Mesendoderm (in vitro differentiated cells): ENCODE results near the gene C19orf73.

Source experiments
- DNase-seq: peaks from one replicate; pipeline ENCODE4 v3.0.0; 2013
- H2AK5ac ChIP-seq: 2 replicates; pipeline ENCODE4 v1.6.1; 2013; ENCODE audit warnings: low read length, inconsistent platforms
- H2BK120ac ChIP-seq: 2 replicates; pipeline ENCODE4 v1.6.1; 2013; ENCODE audit warnings: low read depth, mild to moderate bottlenecking, low read length, moderate library complexity, mixed read lengths
- H2BK15ac ChIP-seq: replicated peaks from 2 replicates; pipeline ENCODE4 v1.6.1; 2013; ENCODE audit warnings: low read depth, mild to moderate bottlenecking, moderate library complexity
- H2BK5ac ChIP-seq: 2 replicates; pipeline ENCODE4 v1.6.1; 2013; ENCODE audit warnings: low read length, inconsistent platforms
- H3K18ac ChIP-seq: 2 replicates; pipeline ENCODE4 v1.6.1; 2013; ENCODE audit warnings: mild to moderate bottlenecking, low read length, mixed read lengths
- H3K23ac ChIP-seq: one replicate; pipeline ENCODE4 v1.6.1; 2013; ENCODE audit warnings: low read length
- H3K27ac ChIP-seq: 2 replicates; pipeline ENCODE4 v1.5.1; 2013; ENCODE audit warnings: low read depth, mild to moderate bottlenecking, inconsistent platforms, low read length, moderate library complexity
- H3K27me3 ChIP-seq: 2 replicates; pipeline ENCODE4 v1.6.1; 2013; ENCODE audit warnings: low read length, control low read depth, mild to moderate bottlenecking, inconsistent platforms; ENCODE audit not compliant: insufficient read depth, poor library complexity
- H3K36me3 ChIP-seq: 2 replicates; pipeline ENCODE4 v1.6.1; 2013; ENCODE audit warnings: low read length, inconsistent platforms; ENCODE audit not compliant: control insufficient read depth, insufficient read depth
- H3K4ac ChIP-seq: one replicate; pipeline ENCODE4 v1.6.1; 2013; ENCODE audit warnings: low read depth, mild to moderate bottlenecking, low read length, moderate library complexity
- H3K4me1 ChIP-seq: 2 replicates; pipeline ENCODE4 v1.6.1; 2013; ENCODE audit warnings: low read depth, low read length, inconsistent platforms; ENCODE audit not compliant: control insufficient read depth
- H3K4me2 ChIP-seq: 2 replicates; pipeline ENCODE4 v1.6.1; 2013; ENCODE audit warnings: low read length
- H3K4me3 ChIP-seq: 2 replicates; pipeline ENCODE4 v1.5.1; 2013; ENCODE audit warnings: mild to moderate bottlenecking, low read length
- H3K56ac ChIP-seq: one replicate; pipeline ENCODE4 v1.6.1; 2013; ENCODE audit warnings: low read length
- H3K79me1 ChIP-seq: 2 replicates; pipeline ENCODE4 v1.6.1; 2013; ENCODE audit warnings: low read length, inconsistent platforms
- H3K79me2 ChIP-seq: 2 replicates; pipeline ENCODE4 v1.6.1; 2013; ENCODE audit warnings: mild to moderate bottlenecking, low read length; ENCODE audit not compliant: control insufficient read depth, insufficient read depth
- H3K9ac ChIP-seq: 2 replicates; pipeline ENCODE4 v1.6.1; 2013; ENCODE audit warnings: low read length, inconsistent platforms
- H4K5ac ChIP-seq: one replicate; pipeline ENCODE4 v1.6.1; 2013; ENCODE audit warnings: low read length
- H4K8ac ChIP-seq: one replicate; pipeline ENCODE4 v1.6.1; 2013; ENCODE audit warnings: low read depth, mild to moderate bottlenecking, control low read depth, low read length, moderate library complexity
- WGBS: extraction: QIAGEN DNeasy Blood & Tissue Kit; methylation state at CpG from one replicate; pipeline ENCODE4 v1.1.7; 2013; ENCODE audit warnings: low lambda C conversion rate, missing lambda C conversion rate; ENCODE audit not compliant: insufficient coverage; ENCODE audit errors: extremely low coverage; 5-methylcytosine and 5-hydroxymethylcytosine counted together

The C19orf73 gene

DNA sequence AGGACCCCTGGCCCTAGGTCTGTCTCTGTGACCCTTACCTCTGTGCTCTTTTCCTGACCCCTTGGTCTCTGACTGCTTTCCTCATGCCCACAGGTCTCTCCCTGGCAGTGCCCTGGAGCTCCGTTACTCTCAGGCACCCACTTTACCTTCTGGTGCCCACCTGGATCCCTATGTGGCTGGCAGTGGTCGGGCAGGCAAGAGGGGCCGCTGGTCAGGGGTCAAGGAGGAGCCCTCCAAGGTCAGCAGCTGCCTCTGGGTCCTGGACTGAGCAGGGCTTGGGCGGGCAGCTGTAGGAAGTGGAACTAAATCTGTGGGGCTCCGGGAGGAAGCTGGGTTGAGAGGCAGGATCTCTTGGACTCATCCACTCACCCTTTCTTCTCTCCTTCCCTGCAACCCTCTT lies 16.7 kb upstream of the C19orf73 start:
- Histone ChIP-seq H3K4ac (no peak overlapping the region), H2BK15ac (no peak overlapping the region), H3K27me3 (no peaks in the 10 kb centered on the region), H3K23ac (no peak overlapping the region), H3K36me3 (no peaks in the 10 kb centered on the region), H3K4me3 (no peak overlapping the region), H2BK5ac (no peak overlapping the region), H3K79me1 (no peaks in the 10 kb centered on the region), H3K27ac (no peak overlapping the region), H3K56ac (no peak overlapping the region), H3K79me2 (no peaks in the 10 kb centered on the region), H2BK120ac (no peak overlapping the region), H3K9ac (no peak overlapping the region), H4K8ac (no peak overlapping the region), H3K18ac (no peak overlapping the region), H3K4me2 (no peak overlapping the region), H4K5ac (no peak overlapping the region), H2AK5ac (no peak overlapping the region), H3K4me1 (no peaks in the 10 kb centered on the region)
- no CpG with 5 or more reads among the region's 5 CpGs for WGBS
- DNase-seq = no peak

- Histone ChIP-seq H3K56ac (no peak overlapping the region), H3K27ac (no peak overlapping the region), H3K18ac (no peak overlapping the region), H3K36me3 (no peaks in the 10 kb centered on the region), H3K4me3 (no peak overlapping the region), H2BK15ac (no peak overlapping the region), H2BK120ac (no peak overlapping the region), H2BK5ac (no peak overlapping the region), H3K79me1 (no peaks in the 10 kb centered on the region), H3K4me1 (no peaks in the 10 kb centered on the region), H4K5ac (no peak overlapping the region), H4K8ac (no peak overlapping the region), H3K79me2 (no peaks in the 10 kb centered on the region), H3K4me2 (no peak overlapping the region), H3K23ac (no peak overlapping the region), H2AK5ac (no peak overlapping the region), H3K9ac (no peak overlapping the region), H3K27me3 (no peaks in the 10 kb centered on the region), H3K4ac (no peak overlapping the region)
- no CpG with 5 or more reads among the region's 42 CpGs for WGBS
- peak; percentile 48 for DNase-seq
These were observed 14.9 kb upstream of the C19orf73 start for GRCh38 chr19:49133621-49134454.

DNA sequence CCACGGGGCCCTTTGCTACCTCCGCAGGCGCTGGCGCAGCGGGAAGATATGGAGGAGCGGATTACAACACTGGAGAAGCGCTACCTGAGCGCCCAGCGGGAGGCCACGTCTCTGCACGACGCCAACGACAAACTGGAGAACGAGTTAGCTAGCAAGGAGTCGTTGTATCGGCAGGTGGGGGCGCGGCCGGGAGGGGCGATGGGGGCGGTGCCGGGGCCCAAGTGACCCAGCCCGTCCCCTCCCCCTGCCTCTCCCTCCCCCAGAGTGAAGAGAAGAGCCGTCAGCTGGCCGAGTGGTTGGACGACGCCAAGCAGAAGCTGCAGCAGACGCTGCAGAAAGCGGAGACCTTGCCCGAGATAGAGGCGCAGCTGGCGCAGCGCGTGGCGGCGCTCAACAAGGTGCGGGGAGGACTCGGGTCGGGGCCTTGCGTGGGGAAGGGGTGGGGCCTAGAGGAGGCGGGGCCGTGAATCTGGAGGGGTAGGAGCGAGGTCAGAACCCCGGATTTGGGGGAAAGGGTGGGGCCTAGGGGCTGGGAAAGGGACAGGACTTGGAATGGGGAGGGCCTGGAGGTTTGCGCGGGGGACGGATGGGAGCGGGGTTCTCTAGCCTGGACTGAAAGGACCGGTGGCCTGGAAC lies 14.1 kb upstream of the C19orf73 start:
- no peak overlapping the region for H2BK120ac ChIP-seq
- no peak overlapping the region for H2BK5ac ChIP-seq
- no CpG with 5 or more reads among the region's 49 CpGs for WGBS
- no peak overlapping the region for H4K5ac ChIP-seq
- no peak overlapping the region for H3K56ac ChIP-seq
- no peak overlapping the region for H3K4ac ChIP-seq
- H3K23ac ChIP-seq = no peak overlapping the region
- H3K9ac ChIP-seq = no peak overlapping the region
- H3K4me2 ChIP-seq = no peak overlapping the region
- no peaks in the 10 kb centered on the region for H3K79me1 ChIP-seq
- no peak overlapping the region for H3K4me3 ChIP-seq
- no peaks in the 10 kb centered on the region for H3K4me1 ChIP-seq
- no peaks in the 10 kb centered on the region for H3K79me2 ChIP-seq
- H3K27ac ChIP-seq = no peak overlapping the region
- no peaks in the 10 kb centered on the region for H3K36me3 ChIP-seq
- peak; percentile 43 for DNase-seq
- no peak overlapping the region for H2BK15ac ChIP-seq
- no peak overlapping the region for H2AK5ac ChIP-seq
- no peaks in the 10 kb centered on the region for H3K27me3 ChIP-seq
- no peak overlapping the region for H4K8ac ChIP-seq
- no peak overlapping the region for H3K18ac ChIP-seq

DNA sequence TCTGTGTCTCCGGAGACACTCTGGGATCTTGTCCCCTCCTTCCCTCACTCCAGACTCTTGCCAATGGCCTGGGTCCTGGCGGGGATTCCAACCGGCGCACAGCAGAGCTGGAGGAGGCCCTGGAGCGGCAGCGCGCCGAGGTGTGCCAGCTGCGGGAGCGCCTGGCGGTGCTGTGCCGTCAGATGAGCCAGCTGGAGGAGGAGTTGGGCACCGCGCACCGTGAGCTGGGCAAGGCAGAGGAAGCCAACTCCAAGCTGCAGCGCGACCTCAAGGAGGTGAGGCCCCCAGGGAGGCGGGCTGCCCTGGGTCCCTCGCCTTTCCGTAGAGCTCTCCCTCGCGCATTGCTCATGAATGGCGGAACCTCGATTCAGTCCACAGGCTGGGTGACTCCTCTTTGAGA lies 11.4 kb upstream of the C19orf73 start:
- no peak overlapping the region for H3K27ac ChIP-seq
- no peak overlapping the region for H4K5ac ChIP-seq
- no peak overlapping the region for H2BK15ac ChIP-seq
- no peak for DNase-seq
- no CpG with 5 or more reads among the region's 24 CpGs for WGBS
- no peaks in the 10 kb centered on the region for H3K79me1 ChIP-seq
- no peak overlapping the region for H3K4ac ChIP-seq
- no peak overlapping the region for H3K18ac ChIP-seq
- no peak overlapping the region for H2BK5ac ChIP-seq
- no peak overlapping the region for H3K4me2 ChIP-seq
- H3K56ac ChIP-seq = no peak overlapping the region
- no peaks in the 10 kb centered on the region for H3K79me2 ChIP-seq
- H3K4me3 ChIP-seq = no peak overlapping the region
- no peak overlapping the region for H2BK120ac ChIP-seq
- no peaks in the 10 kb centered on the region for H3K27me3 ChIP-seq
- H3K4me1 ChIP-seq = no peaks in the 10 kb centered on the region
- no peak overlapping the region for H3K23ac ChIP-seq
- H4K8ac ChIP-seq = no peak overlapping the region
- no peak overlapping the region for H2AK5ac ChIP-seq
- no peak overlapping the region for H3K9ac ChIP-seq
- H3K36me3 ChIP-seq = no peaks in the 10 kb centered on the region

DNA sequence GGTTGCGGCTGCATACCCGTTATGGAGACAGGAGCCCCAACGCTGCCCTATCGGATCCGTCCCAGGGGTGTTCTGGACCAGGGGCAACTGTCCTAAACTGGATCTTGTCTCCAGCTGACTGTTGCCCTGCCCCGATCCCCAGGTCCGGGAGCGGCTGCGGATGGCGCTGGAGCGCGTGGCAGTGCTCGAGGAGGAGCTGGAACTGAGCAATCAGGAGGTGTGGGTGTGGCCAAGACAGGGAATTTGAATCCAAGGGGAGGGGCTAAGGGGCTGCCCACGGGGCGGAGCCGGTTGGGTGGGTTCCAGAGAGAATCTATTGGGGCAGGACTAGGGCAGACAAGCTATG lies 10.3 kb upstream of the C19orf73 start:
- Histone ChIP-seq H3K9ac (no peak overlapping the region), H3K18ac (no peak overlapping the region), H3K56ac (no peak overlapping the region), H2AK5ac (no peak overlapping the region), H3K27ac (no peak overlapping the region), H2BK120ac (no peak overlapping the region), H3K4me1 (no peaks in the 10 kb centered on the region), H3K79me1 (no peaks in the 10 kb centered on the region), H3K23ac (no peak overlapping the region), H3K36me3 (no peaks in the 10 kb centered on the region), H2BK15ac (no peak overlapping the region), H4K5ac (no peak overlapping the region), H3K27me3 (no peaks in the 10 kb centered on the region), H4K8ac (no peak overlapping the region), H3K4me3 (no peak overlapping the region), H3K4ac (no peak overlapping the region), H3K79me2 (no peaks in the 10 kb centered on the region), H3K4me2 (no peak overlapping the region), H2BK5ac (no peak overlapping the region)
- whole genome bisulfite sequencing = no CpG with 5 or more reads among the region's 16 CpGs
- peak; percentile 31 for DNase-seq
